ENCODE data around the gene ERGIC1. TPM values are rescaled to one million over a fixed set of nuclear protein-coding genes. Genes with fewer than 3 reads are reported as not detected.
A peak's percentile ranks its signal among the peaks of the same experiment; 100 is the strongest.

ERGIC1 gene
- total RNA-seq, 1 donor from 2014 or later, result 79.4 TPM

DNA sequence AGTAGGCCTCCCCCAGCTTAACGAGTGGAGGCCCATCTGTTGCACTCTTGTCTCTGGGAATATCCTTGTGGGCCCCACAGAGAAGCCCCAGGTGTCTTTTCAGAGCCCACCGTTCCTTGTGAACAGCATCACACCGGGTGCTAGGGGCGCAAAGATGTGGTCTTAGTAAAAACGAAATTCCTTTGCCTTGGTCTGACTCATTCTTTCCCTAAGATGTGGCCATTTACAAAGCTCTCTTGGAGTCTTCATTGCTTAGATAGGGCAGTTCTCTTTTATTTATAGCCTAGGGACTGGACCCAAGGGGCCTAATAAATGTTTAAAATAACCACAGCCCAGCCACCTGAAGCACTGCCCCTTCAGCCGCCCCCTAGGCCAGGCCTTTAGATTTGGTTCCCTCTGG is 72.4 kb downstream of the ERGIC1 start:
- Histone ChIP-seq H3K4me1 (peaks cover 65% of the 10 kb centered on the region), H3K9me3 (replicated peaks) (no peaks in the 10 kb centered on the region), H3K27ac (replicated peaks) (peak overlapping the region; percentile 92), H3K4me3 (no peak overlapping the region), H3K36me3 (peaks cover 5% of the 10 kb centered on the region), H3K27me3 (ENCODE audit: low read depth) (no peaks in the 10 kb centered on the region)
- TF ChIP-seq, protein P1, sequence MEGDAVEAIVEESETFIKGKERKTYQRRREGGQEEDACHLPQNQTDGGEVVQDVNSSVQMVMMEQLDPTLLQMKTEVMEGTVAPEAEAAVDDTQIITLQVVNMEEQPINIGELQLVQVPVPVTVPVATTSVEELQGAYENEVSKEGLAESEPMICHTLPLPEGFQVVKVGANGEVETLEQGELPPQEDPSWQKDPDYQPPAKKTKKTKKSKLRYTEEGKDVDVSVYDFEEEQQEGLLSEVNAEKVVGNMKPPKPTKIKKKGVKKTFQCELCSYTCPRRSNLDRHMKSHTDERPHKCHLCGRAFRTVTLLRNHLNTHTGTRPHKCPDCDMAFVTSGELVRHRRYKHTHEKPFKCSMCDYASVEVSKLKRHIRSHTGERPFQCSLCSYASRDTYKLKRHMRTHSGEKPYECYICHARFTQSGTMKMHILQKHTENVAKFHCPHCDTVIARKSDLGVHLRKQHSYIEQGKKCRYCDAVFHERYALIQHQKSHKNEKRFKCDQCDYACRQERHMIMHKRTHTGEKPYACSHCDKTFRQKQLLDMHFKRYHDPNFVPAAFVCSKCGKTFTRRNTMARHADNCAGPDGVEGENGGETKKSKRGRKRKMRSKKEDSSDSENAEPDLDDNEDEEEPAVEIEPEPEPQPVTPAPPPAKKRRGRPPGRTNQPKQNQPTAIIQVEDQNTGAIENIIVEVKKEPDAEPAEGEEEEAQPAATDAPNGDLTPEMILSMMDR (IDR thresholded peaks at IDR 0.05; ENCODE audit: borderline replicate concordance), result no peak
- DNase-seq, result no peak
- intact Hi-C loops (cut with micrococcal nuclease), result loop anchor here (10.0 kb wide), 1 partner anchor 52 kb away; no protein-coding TSS in a partner anchor

DNA sequence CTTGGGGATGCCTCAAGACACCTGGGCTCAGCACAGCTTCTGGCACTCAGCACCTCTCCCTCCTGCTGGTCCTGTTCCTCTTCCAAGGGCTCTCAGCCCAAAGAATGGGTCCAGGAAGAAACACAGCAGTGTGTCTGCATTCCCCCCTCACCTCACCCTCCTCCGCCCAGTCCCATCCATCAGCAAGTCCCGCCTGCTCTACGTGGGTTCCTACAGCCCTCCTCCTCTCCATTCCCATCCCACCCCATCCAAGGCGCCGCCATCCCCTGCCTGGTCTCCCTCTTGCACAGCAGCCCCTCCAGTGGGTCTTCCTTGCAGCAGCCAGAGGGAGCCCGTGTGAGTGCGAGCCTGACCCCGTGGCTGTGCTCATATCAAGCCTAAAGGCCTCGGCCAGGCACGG is 72.8 kb downstream of the ERGIC1 start:
- TF ChIP-seq, protein P1 (IDR thresholded peaks at IDR 0.05; ENCODE audit: borderline replicate concordance), result no peak
- no peak overlapping the region for H3K4me3 ChIP-seq
- peaks cover 65% of the 10 kb centered on the region for H3K4me1 ChIP-seq
- H3K36me3 ChIP-seq, result peaks cover 5% of the 10 kb centered on the region
- peak overlapping the region; percentile 92 for H3K27ac ChIP-seq (replicated peaks)
- intact Hi-C loops (cut with micrococcal nuclease), result loop anchor here (10.0 kb wide), 1 partner anchor 52 kb away; no protein-coding TSS in a partner anchor
- H3K27me3 ChIP-seq (ENCODE audit: low read depth), result no peaks in the 10 kb centered on the region
- no peaks in the 10 kb centered on the region for H3K9me3 ChIP-seq (replicated peaks)
- DNase-seq, result no peak

DNA sequence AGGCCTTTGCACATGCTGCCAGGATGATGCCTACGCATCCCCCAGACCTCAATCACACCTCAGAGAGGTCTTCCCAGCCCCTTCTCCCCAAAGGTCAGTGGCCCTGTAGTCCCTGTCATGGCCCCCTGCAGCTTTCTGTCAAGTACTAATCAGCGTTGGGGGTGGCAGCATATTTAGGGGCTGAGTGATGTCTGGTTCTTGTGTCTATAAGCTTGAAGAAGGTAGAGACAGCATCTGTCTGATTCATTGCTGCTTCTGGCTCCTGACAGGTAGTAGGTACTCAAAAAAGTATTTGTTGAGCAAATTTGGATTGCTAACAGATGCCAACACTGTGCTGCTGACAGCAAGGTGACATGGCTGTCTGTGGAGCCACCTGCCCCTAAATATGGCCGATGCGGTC is 73.6 kb downstream of the ERGIC1 start:
- H3K36me3 ChIP-seq, result peaks cover 5% of the 10 kb centered on the region
- peaks cover 65% of the 10 kb centered on the region for H3K4me1 ChIP-seq
- no peak overlapping the region for H3K4me3 ChIP-seq
- H3K9me3 ChIP-seq (replicated peaks), result no peaks in the 10 kb centered on the region
- H3K27me3 ChIP-seq (ENCODE audit: low read depth), result no peaks in the 10 kb centered on the region
- H3K27ac ChIP-seq (replicated peaks), result no peak overlapping the region
- intact Hi-C loops (cut with micrococcal nuclease), result loop anchor here (10.0 kb wide), 1 partner anchor 53 kb away; no protein-coding TSS in a partner anchor
- TF ChIP-seq, protein P1 (IDR thresholded peaks at IDR 0.05; ENCODE audit: borderline replicate concordance), result no peak
- no peak for DNase-seq

DNA sequence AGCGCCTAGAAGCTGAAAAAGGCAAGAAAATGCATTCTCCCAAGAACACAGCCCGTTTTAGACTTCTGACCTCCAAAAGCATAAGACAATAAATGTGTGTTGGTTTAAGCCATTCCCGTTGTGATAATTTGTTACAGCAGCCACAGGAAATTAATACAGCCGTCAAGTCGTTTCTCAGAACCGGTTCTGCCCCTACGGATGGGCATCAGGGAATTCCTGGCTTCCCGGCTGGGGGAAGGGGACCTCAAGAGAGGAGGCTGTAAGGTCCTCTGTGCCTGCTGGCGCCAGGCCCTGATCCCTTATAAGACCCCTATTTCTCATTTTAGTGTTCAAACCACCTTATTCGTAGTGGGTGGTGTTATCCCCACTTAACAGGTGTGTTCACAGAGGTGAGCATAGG is 74.6 kb downstream of the ERGIC1 start:
- TF ChIP-seq, protein P1 (IDR thresholded peaks at IDR 0.05; ENCODE audit: borderline replicate concordance), result no peak

DNA sequence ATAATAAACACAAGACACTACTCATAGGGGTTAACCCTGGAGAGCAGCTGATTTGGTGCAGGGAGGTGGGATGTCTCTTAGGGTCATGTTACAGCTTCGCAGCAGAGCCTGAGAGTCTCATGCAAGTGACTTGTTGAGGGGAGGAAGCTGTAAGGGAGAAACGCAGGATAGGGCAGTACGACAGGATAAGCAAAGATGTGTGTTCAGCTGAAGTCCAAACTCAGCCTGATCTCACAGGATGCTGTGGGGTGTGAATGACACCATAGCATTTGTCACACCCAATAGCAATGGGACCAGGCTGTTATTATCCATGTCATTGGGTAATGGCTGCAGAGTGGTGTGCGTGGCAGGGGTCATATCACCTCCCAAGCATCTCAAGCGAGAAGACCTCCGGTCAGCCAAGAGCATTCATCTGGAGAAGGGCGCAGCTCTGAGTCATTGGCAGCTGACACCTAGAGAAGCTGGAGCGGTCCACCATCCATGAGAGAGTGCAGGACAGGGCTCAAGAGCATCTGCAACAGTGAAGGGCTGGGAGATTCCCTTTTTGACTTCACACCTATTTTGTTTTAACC is 76.0 kb downstream of the ERGIC1 start:
- peaks cover 12% of the 10 kb centered on the region for H3K36me3 ChIP-seq
- no peaks in the 10 kb centered on the region for H3K9me3 ChIP-seq (replicated peaks)
- peaks cover 53% of the 10 kb centered on the region for H3K4me1 ChIP-seq
- H3K4me3 ChIP-seq, result no peak overlapping the region
- H3K27me3 ChIP-seq (ENCODE audit: low read depth), result no peaks in the 10 kb centered on the region
- H3K27ac ChIP-seq (replicated peaks), result peak overlapping the region; percentile 71
- intact Hi-C loops (cut with micrococcal nuclease), result loop anchor here (10.0 kb wide), 1 partner anchor 55 kb away; no protein-coding TSS in a partner anchor
- DNase-seq, result no peak
- TF ChIP-seq, protein P1 (IDR thresholded peaks at IDR 0.05; ENCODE audit: borderline replicate concordance), result no peak

More for the DNA sequence above, 74.6 kb downstream of the ERGIC1 start:
- Histone ChIP-seq H3K27ac (replicated peaks) (no peak overlapping the region), H3K36me3 (peaks cover 5% of the 10 kb centered on the region), H3K27me3 (ENCODE audit: low read depth) (no peaks in the 10 kb centered on the region), H3K4me3 (no peak overlapping the region), H3K4me1 (peaks cover 65% of the 10 kb centered on the region), H3K9me3 (replicated peaks) (no peaks in the 10 kb centered on the region)
- no peak for DNase-seq
- intact Hi-C loops (cut with micrococcal nuclease), result loop anchor here (10.0 kb wide), 1 partner anchor 54 kb away; no protein-coding TSS in a partner anchor

Measured in left ventricle myocardium inferior (tissue), 1 donor.